Neural cell (in vitro differentiated cells): ENCODE results near the gene NUP210. TPM values are rescaled to one million over a fixed set of nuclear protein-coding genes. Genes with fewer than 3 reads are reported as not detected.

ENCODE experiments used
- H2AFZ ChIP-seq: fragments of 200-600, 300-800 bp; sonication (generic), shearing (Covaris generic); 2 replicates; pipeline ENCODE4 v1.6.0; 2014; ENCODE audit warnings: low read depth, mild to moderate bottlenecking, antibody characterized with exemption, low read length, moderate library complexity
- H3F3A ChIP-seq: fragments of 200-600 bp; shearing (Covaris generic); 2 replicates; pipeline ENCODE4 v1.6.1; 2016; ENCODE audit warnings: mild to moderate bottlenecking, moderate library complexity, mixed read lengths, antibody characterized with exemption, low read length; ENCODE audit not compliant: insufficient read depth, poor library complexity, severe bottlenecking
- H3K27ac ChIP-seq: fragments of 200-600, 300-800 bp; sonication (generic), shearing (Covaris generic); 2 replicates; pipeline ENCODE4 v1.5.1; 2014; ENCODE audit warnings: mild to moderate bottlenecking, low read length, moderate library complexity
- H3K27me3 ChIP-seq: fragments of 300-800, 200-600 bp; sonication (generic), shearing (Covaris generic); 2 replicates; pipeline ENCODE4 v1.6.0; 2014; ENCODE audit warnings: mild to moderate bottlenecking, low read depth, low read length, moderate library complexity; ENCODE audit not compliant: insufficient read depth
- H3K36me3 ChIP-seq: fragments of 300-800, 200-600 bp; sonication (generic), shearing (Covaris generic); 2 replicates; pipeline ENCODE4 v1.5.1; 2014; ENCODE audit warnings: mild to moderate bottlenecking, antibody characterized with exemption, low read length, moderate library complexity; ENCODE audit not compliant: insufficient read depth
- H3K4me2 ChIP-seq: fragments of 300-800, 200-600 bp; sonication (generic), shearing (Covaris generic); 2 replicates; pipeline ENCODE4 v1.6.0; 2014; ENCODE audit warnings: mild to moderate bottlenecking, low read length
- H3K4me3 ChIP-seq: fragments of 300-800, 200-600 bp; sonication (generic), shearing (Covaris generic); 2 replicates; pipeline ENCODE4 v1.5.1; 2014; ENCODE audit warnings: mild to moderate bottlenecking, low read length, moderate library complexity
- H3K79me2 ChIP-seq: fragments of 200-600 bp; shearing (Covaris generic); replicated peaks from 2 replicates; pipeline ENCODE4 v1.6.0; 2014; ENCODE audit warnings: mild to moderate bottlenecking, low read length, moderate library complexity; ENCODE audit not compliant: insufficient read depth
- H3K9ac ChIP-seq: fragments of 300-800, 200-600 bp; sonication (generic), shearing (Covaris generic); 2 replicates; pipeline ENCODE4 v1.6.1; 2016; ENCODE audit warnings: mild to moderate bottlenecking, low read length, mixed read lengths
- H3K9me2 ChIP-seq: fragments of 200-600 bp; shearing (Covaris generic); 2 replicates; pipeline ENCODE4 v1.6.1; 2016; ENCODE audit warnings: mild to moderate bottlenecking, low read length, mixed read lengths; ENCODE audit not compliant: insufficient read depth
- H3K9me3 ChIP-seq: fragments of 200-600, 300-800 bp; sonication (generic), shearing (Covaris generic); 2 replicates; pipeline ENCODE4 v1.6.1; 2016; ENCODE audit warnings: mild to moderate bottlenecking, mixed run types, low read length, moderate library complexity, mixed read lengths
- H4K20me1 ChIP-seq: fragments of 200-600 bp; shearing (Covaris generic); 2 replicates; pipeline ENCODE4 v1.6.1; 2016; ENCODE audit warnings: mild to moderate bottlenecking, mixed run types; ENCODE audit not compliant: insufficient read depth
- CTCF ChIP-seq: fragments of 450-650 bp; IDR thresholded peaks from 2 replicates; pipeline ENCODE4 v1.5.1; 2014; ENCODE audit warnings: antibody characterized with exemption, mild to moderate bottlenecking, moderate library complexity; ENCODE audit not compliant: poor library complexity, severe bottlenecking
- EP300 ChIP-seq: fragments of 450-650 bp; conservative IDR thresholded peaks from 2 replicates; pipeline ENCODE4 v1.6.1; 2014; ENCODE audit warnings: antibody characterized with exemption, mild to moderate bottlenecking, moderate library complexity; ENCODE audit not compliant: poor library complexity, severe bottlenecking
- EZH2 ChIP-seq: fragments of 200-600, 300-800 bp; shearing (Covaris generic), sonication (generic); IDR thresholded peaks from 2 replicates; pipeline ENCODE4 v1.6.1; 2014; ENCODE audit warnings: antibody characterized with exemption, low read length, borderline replicate concordance, mild to moderate bottlenecking; ENCODE audit not compliant: insufficient read depth, poor library complexity, severe bottlenecking
- MXI1 ChIP-seq: fragments of 450-650 bp; conservative IDR thresholded peaks from 2 replicates; pipeline ENCODE4 v1.6.1; 2014; ENCODE audit warnings: antibody characterized with exemption, mild to moderate bottlenecking; ENCODE audit not compliant: poor library complexity, severe bottlenecking
- POLR2AphosphoS5 ChIP-seq: IDR thresholded peaks from 2 replicates; pipeline ENCODE4 v1.6.1; 2012
- RAD21 ChIP-seq: fragments of 450-650 bp; conservative IDR thresholded peaks from 2 replicates; pipeline ENCODE4 v1.6.1; 2014; ENCODE audit warnings: antibody characterized with exemption, mild to moderate bottlenecking, moderate library complexity
- REST ChIP-seq: IDR thresholded peaks from 2 replicates; pipeline ENCODE4 v1.6.1; 2012; ENCODE audit warnings: borderline replicate concordance
- SMC3 ChIP-seq: fragments of 450-650 bp; conservative IDR thresholded peaks from 2 replicates; pipeline ENCODE4 v1.6.1; 2014; ENCODE audit warnings: antibody characterized with exemption, mild to moderate bottlenecking, moderate library complexity; ENCODE audit not compliant: poor library complexity
- TAF1 ChIP-seq: IDR thresholded peaks from 2 replicates; pipeline ENCODE4 v1.6.1; 2012; ENCODE audit warnings: low read depth
- polyA plus RNA-seq: library from polyadenylated mRNA; depleted of rRNA; stranded (reverse); fragments of >200 nt; gene quantifications from 2 replicates; pipeline ENCODE4 v1.2.3, GENCODE V29; 2014

NUP210 gene
- polyA plus RNA-seq, 1 donor from 2014 or later: 8.2 TPM

DNA sequence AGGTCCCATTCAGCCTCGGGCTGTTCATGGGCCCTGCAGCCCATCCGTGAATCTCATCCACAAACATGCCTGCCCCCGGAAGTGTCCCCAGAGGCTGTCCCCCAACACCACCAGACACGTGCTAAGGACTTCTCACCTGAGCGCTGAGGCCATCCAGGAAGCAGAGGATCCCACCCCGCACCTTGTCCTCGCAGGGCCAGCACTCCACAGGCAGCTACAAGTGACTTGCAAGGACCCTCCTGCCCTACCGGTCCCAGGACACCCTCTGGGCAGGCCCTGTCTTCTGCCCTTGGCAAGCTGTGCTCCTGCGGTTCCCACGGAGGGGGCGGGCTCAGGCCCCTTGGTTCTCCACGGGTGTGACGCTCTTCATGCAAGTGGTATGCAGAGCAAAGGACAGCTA lies 146.0 kb downstream of the NUP210 start:
- H3K27ac ChIP-seq: no peak overlapping the region
- H2AFZ ChIP-seq: no peak overlapping the region
- no peaks in the 10 kb centered on the region for H3K27me3 ChIP-seq
- H3F3A ChIP-seq: no peaks in the 10 kb centered on the region
- no peaks in the 10 kb centered on the region for H3K36me3 ChIP-seq
- TF ChIP-seq REST: no peak
- TF ChIP-seq CTCF: no peak
- no peak for TF ChIP-seq POLR2AphosphoS5
- TF ChIP-seq EZH2: no peak
- TF ChIP-seq MXI1: no peak
- TF ChIP-seq RAD21: no peak
- TF ChIP-seq EP300: no peak
- TF ChIP-seq TAF1: no peak
- TF ChIP-seq SMC3: no peak
- H4K20me1 ChIP-seq: no peaks in the 10 kb centered on the region
- no peaks in the 10 kb centered on the region for H3K9me3 ChIP-seq
- no peaks in the 10 kb centered on the region for H3K9me2 ChIP-seq
- H3K9ac ChIP-seq: no peak overlapping the region
- H3K4me2 ChIP-seq: no peak overlapping the region
- H3K4me3 ChIP-seq: no peak overlapping the region
- no peaks in the 10 kb centered on the region for H3K79me2 ChIP-seq

DNA sequence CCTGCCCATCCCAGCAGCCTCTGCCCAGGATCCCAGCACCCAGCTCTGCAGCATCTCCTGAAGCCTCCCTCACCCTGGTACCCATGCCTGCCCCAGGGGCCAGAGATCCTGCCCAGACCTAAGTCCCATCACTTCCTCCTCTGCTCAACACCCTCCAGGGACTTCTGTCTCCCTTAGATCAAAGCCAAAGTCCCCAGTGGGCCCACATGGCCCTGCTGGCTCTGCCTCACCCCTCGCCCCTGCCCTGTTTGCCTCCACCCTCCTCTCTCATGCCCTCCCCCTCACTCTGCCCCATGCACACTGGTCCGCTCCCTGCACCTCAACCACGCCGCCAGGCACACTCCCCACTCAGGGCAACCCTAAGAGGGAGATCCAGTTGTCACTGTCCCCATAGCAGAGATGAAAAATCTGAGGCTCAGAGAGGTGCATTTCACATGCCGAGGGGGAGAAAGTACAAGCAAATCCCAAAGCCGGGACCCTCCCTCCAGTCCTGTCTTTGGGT lies 146.5 kb downstream of the NUP210 start:
- Histone ChIP-seq H3K4me2 (no peak overlapping the region), H3K4me3 (no peak overlapping the region), H4K20me1 (no peaks in the 10 kb centered on the region), H3K79me2 (no peaks in the 10 kb centered on the region), H3K27ac (no peak overlapping the region), H3F3A (no peaks in the 10 kb centered on the region), H3K9ac (no peak overlapping the region), H3K27me3 (no peaks in the 10 kb centered on the region), H3K9me3 (no peaks in the 10 kb centered on the region), H2AFZ (no peak overlapping the region), H3K9me2 (no peaks in the 10 kb centered on the region), H3K36me3 (no peaks in the 10 kb centered on the region)
- TF ChIP-seq CTCF (no peak), SMC3 (no peak), EP300 (no peak), REST (no peak)
